Stimulated activated CD8-positive, alpha-beta memory T cell treated with anti-CD3 and anti-CD28 coated beads, Interleukin-15, amount 100 ng/mL, for 48 hours (primary cell): ENCODE results near the gene CLIC3.
A peak's percentile ranks its signal among the peaks of the same experiment; 100 is the strongest.

Experiments used
- DNase-seq, 2 donors: peaks; one replicate each; pipeline ENCODE4 v3.0.0-alpha.2; 2020; ENCODE audit warnings: low read depth in 2 of 2

The CLIC3 gene

DNA sequence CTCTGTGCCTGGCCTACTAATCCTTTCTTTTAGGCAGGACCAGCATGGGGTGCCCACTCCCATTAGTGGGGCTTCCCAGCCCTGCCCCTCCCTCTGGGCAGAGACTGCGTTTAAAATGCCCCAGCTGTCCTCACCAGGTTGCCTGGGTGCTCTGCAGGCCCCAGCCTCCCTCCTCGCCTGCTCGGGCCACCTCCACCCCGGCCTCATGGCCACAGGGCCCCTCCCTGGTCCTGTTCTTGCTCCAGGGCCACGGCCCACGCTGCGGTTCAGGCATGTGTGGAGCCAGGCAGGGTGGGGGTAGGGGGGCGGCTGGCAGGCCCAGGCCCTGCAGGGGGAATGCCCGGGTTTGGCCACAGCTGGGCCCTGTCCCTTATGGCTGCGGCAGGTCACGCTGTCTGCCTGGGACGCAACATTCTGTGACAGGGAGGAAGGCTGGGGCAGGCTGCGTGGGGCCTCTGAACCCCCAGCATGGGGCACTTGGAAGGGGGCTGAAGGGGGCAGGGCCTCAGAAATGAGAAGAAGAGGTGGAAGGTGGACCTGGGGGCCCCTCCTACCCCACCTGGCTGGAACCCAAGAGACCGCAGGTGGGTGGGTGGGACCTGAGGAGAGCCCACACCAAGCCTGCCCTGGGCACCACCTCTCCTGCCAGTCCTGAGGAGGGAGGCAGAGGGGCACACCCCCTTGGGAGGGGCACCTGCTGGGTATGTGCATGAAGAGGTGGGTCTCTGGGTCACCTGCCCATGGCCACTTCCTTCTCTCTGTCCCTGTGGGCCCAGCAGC is 44.6 kb downstream of the CLIC3 start, which contains the start of gene LCN12:
Gene LCN12 (plus strand): TSS at position 733 of the 780 bp plus-strand sequence. CDS start 55 bp downstream, outside the sequence.
- no peak for DNase-seq

GRCh38 chr9:136950656-136951276 is 45.6 kb downstream of the CLIC3 start:
- DNase-seq = no peak

- peak; percentile 94 for DNase-seq
Measured at GRCh38 chr9:136949817-136950655, 46.3 kb downstream of the CLIC3 start.

DNA sequence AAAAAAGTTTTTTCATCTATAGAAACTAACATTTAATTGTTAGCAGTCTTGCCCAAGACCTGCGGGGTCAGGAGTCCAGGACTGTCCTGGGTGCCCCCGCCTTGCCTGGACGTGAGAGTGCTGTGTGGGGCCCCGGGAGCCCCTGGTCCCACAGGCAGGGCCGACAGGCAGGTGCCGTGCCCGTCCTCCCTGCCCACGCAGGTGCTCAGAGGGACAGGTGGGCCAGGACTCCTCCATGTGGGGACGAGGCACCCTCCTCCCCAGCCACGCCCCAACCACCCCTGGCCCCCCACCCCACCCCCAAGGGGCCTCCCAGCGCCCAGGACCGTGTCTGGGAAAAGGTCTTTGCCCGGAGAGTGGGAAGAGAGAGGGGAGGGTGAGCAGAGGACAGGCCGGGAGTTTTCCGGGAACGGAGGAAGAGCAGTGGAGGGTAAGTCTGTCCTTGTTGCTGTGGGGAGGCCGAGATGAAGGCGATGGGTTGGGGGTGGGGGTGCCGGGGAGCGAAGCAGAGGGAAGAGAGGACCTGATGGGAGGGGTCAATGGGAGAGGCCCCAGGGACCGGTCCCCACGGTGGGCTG is 47.0 kb downstream of the CLIC3 start:
- DNase-seq = no peak

GRCh38 chr9:136947955-136948510 is 48.3 kb downstream of the CLIC3 start:
- no peak for DNase-seq

DNA sequence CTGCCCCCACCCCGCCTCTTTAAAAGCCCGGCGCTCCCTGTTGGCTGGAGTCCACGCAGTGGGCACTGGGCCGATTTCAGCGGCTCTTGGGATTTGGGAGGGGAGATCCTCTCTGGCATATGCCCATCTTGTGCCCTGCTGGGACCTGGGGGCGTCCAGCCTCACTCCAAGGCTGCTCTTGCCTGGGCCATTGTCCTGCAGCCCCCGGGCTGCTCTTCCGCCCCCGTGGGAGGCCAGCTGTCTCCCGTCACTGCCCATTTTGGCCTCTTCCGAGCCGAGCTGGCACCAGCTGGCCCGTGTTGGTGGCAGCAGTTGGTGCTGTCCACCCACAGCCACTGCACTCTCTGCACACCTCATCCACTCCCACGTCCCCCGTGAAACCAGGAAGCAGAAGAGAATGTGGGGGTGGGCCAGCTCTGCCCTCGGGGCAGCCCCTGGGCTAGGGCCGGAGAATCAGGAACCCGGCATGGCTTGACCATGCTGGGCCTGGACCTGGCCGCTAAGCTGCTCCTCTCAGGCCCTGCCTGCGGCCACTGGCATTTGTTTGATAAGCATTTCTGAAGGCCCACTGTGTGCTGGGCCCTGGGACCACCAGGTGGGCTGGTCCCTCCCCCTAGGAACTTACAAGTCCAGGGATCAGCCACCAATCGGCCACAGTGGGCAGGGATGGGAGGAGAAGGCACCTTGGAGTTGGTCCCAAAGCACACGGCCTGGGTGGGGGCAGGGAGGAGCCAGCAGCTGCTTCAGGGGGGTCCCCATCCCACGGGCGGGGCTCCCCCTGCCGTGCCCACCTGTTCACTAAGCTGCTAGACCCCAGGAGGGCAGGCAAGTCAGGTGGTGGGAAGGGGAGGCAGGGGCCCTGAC is 49.1 kb downstream of the CLIC3 start:
- no peak for DNase-seq

DNA sequence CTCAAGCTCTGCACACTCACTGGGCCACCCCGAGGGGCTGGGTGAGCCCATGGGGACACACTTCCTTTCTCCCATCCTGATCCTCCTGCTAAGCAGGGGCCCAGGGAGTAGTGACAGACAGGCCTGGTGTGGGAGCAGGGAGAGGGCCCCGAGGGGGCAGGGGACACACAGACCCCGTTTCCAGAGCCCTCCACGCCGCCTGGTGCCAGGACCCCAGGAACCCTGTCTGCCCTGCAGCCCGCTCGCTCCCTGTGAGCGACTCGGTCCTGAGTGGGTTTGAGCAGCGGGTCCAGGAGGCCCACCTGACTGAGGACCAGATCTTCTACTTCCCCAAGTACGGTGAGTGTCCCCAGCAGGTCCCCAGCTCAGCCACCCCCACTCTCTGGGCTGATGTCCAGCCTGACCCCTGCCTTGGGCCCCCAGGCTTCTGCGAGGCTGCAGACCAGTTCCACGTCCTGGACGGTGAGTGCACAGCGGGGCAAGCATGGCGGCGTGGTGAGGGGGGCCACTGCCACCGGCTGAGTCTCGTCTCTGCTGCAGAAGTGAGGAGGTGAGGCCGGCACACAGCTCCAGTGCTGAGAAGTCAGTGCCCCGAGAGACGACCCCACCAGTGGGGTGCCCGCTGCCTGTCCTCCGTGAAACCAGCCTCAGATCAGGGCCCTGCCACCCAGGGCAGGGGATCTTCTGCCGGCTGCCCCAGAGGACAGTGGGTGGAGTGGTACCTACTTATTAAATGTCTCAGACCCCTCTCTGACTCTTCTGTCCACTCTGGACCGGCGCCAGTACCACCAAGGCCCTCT is 49.9 kb downstream of the CLIC3 start:
- no peak for DNase-seq

GRCh38 chr9:136945333-136946227 is 50.8 kb downstream of the CLIC3 start:
- DNase-seq = no peak
